K562 (cell line): Measurements from ENCODE around the gene METTL3. TPM values are rescaled to one million over a fixed set of nuclear protein-coding genes. Genes with fewer than 3 reads are reported as not detected.

ENCODE experiments used
- CHCHD3 ChIP-seq: fragments of 250-450 bp; sonication (Bioruptor Pico); IDR thresholded peaks from 2 replicates; pipeline ENCODE4 v2.1.2; 2022; ENCODE audit warnings: mild to moderate bottlenecking
- CREB3L1 ChIP-seq: fragments of 450-650 bp; IDR thresholded peaks from 2 replicates; pipeline ENCODE4 v1.6.1; 2014; ENCODE audit warnings: low read depth, mild to moderate bottlenecking, moderate library complexity, borderline replicate concordance
- FOXA3 ChIP-seq, 2 experiments: fragments of 450-650 bp in 1 of 2; sonication (generic) in 1 of 2; formaldehyde crosslinking; IDR thresholded peaks in 1 of 2; conservative IDR thresholded peaks in 1 of 2; 2 replicates each; pipeline versions ENCODE4 v1.4.0 to v1.8.0; 2020 to 2022; ENCODE audit warnings: mild to moderate bottlenecking in 2 of 2, missing genetic modification reagents in 1 of 2
- GTF2B ChIP-seq: IDR thresholded peaks from 2 replicates; pipeline ENCODE4 v1.6.1; 2011; ENCODE audit not compliant: insufficient read length; ENCODE audit errors: extremely low read depth
- HEY1 ChIP-seq: fragments of 250-450 bp; sonication (Bioruptor Pico); IDR thresholded peaks from 2 replicates; pipeline ENCODE4 v1.5.0; 2020; ENCODE audit warnings: mild to moderate bottlenecking, moderate library complexity, borderline replicate concordance
- L3MBTL2 ChIP-seq: fragments of 450-650 bp; IDR thresholded peaks from 2 replicates; pipeline ENCODE4 v1.6.1; 2016; ENCODE audit warnings: mild to moderate bottlenecking, moderate library complexity
- POLR2G ChIP-seq: fragments of 200-400 bp; formaldehyde crosslinking; IDR thresholded peaks from 2 replicates; pipeline ENCODE4 v1.6.1; 2017; ENCODE audit warnings: low read depth, mild to moderate bottlenecking, antibody characterized with exemption, low read length, moderate library complexity
- PYGO2 ChIP-seq: fragments of 450-650 bp; IDR thresholded peaks from 2 replicates; pipeline ENCODE4 v1.6.1; 2016; ENCODE audit warnings: mild to moderate bottlenecking, missing genetic modification characterization, moderate library complexity, missing compliant biosample characterization
- RBM34 ChIP-seq: fragments of 200-400 bp; formaldehyde crosslinking; IDR thresholded peaks from 2 replicates; pipeline ENCODE4 v1.6.1; 2018; ENCODE audit warnings: low read length, borderline replicate concordance; ENCODE audit not compliant: insufficient read depth
- UBTF ChIP-seq, 2 experiments: IDR thresholded peaks; 2 replicates each; pipeline ENCODE4 v1.6.1; 2012; ENCODE audit warnings: improper control_type of control experiment in 2 of 2, low read depth in 2 of 2, low read length in 2 of 2, borderline replicate concordance in 1 of 2
- YY1 ChIP-seq, 3 experiments: IDR thresholded peaks; 2 replicates each; pipeline ENCODE4 v1.6.1; 2011; ENCODE audit warnings: low read length in 2 of 3, mild to moderate bottlenecking in 2 of 3, moderate library complexity in 2 of 3, borderline replicate concordance in 1 of 3, control low read depth in 1 of 3, low read depth in 1 of 3; ENCODE audit not compliant: insufficient read depth in 3 of 3, insufficient replicate concordance in 2 of 3, control insufficient read depth in 1 of 3, insufficient read length in 1 of 3; ENCODE audit errors: extremely low read depth in 1 of 3
- ZBTB5 ChIP-seq: fragments of 450-650 bp; IDR thresholded peaks from 2 replicates; pipeline ENCODE4 v1.6.1; 2017; ENCODE audit warnings: antibody characterized with exemption
- ZNF24 ChIP-seq: fragments of 450-650 bp; IDR thresholded peaks from 2 replicates; pipeline ENCODE4 v1.6.1; 2016
- ZNF518B ChIP-seq: fragments of 250-450 bp; sonication (Bioruptor Pico); IDR thresholded peaks from 2 replicates; pipeline ENCODE4 v1.5.0; 2021; ENCODE audit warnings: mild to moderate bottlenecking, moderate library complexity
- ZNF77 ChIP-seq: fragments of 250-450 bp; sonication (Bioruptor Pico); IDR thresholded peaks from 2 replicates; pipeline ENCODE4 v1.5.0; 2020
- polyA plus RNA-seq, 8 experiments: library from polyadenylated mRNA; depleted of rRNA in 4 of 8; stranded (reverse) in 5 of 8; unstranded in 3 of 8; fragments of >200 nt; fragmentation: Nextera tagmentation in 2 of 8; fragmentation: Illumina TruSeq in 1 of 8; extraction: Ambion mirVana in 2 of 8; extraction: Trizol in 1 of 8; gene quantifications; 2 replicates each; pipeline versions ENCODE4 v1.2.1 to v1.2.3, GENCODE V29; 2011 to 2014; ENCODE audit warnings: inconsistent platforms in 1 of 8, missing spikeins in 1 of 8
- total RNA-seq, 7 experiments: library from RNA; depleted of rRNA in 6 of 7; stranded (reverse); fragments of >200 nt in 6 of 7; fragmentation: Illumina TruSeq in 2 of 7; extraction: Trizol in 2 of 7; gene quantifications; 2 replicates each; pipeline versions ENCODE4 v1.2.1 to v1.2.3, GENCODE V29; 2011 to 2021; ENCODE audit warnings: low replicate concordance in 1 of 7

The METTL3 gene
- total and polyA plus RNA-seq, 9 of the 15 experiments (the other 6 are each of a cell fraction or from before 2014, with no cell fraction given), result 42.1 to 151 (median 65.7) TPM

- TF ChIP-seq GTF2B, result peak; percentile 70
- no peak for TF ChIP-seq HEY1 (CRISPR knock-in tag)
- TF ChIP-seq PYGO2 (tag), result no peak
- no peak for TF ChIP-seq UBTF (IDR thresholded peaks at IDR 0.05; ENCODE audit: borderline replicate concordance in 1 of 2, low read depth in 2 of 2, low read length in 2 of 2)
- no peak for TF ChIP-seq ZNF518B (CRISPR knock-in tag)
- peak; percentile 38 to 93 (median 86) for TF ChIP-seq YY1 (IDR thresholded peaks at IDR 0.05; ENCODE audit: borderline replicate concordance in 1 of 3, control insufficient read depth in 1 of 3, extremely low read depth in 1 of 3, insufficient read depth in 3 of 3, insufficient read length in 1 of 3, insufficient replicate concordance in 2 of 3, low read depth in 1 of 3, low read length in 2 of 3)
- TF ChIP-seq ZNF24, result no peak
- TF ChIP-seq CREB3L1, result 0 out of 2 replicates have a peak, but pooled peaks have one; percentile 41
- TF ChIP-seq RBM34, result no peak
- TF ChIP-seq ZBTB5, result no peak
- no peak for TF ChIP-seq CHCHD3 (CRISPR knock-in tag)
- no peak for TF ChIP-seq FOXA3 (CRISPR knock-in tag; conservative IDR thresholded peaks at IDR 0.05 in 1 of 2, IDR thresholded peaks at IDR 0.05 in 1 of 2)
- no peak for TF ChIP-seq ZNF77
- peak; percentile 84 for TF ChIP-seq POLR2G
- TF ChIP-seq L3MBTL2, result no peak
Measured at GRCh38 chr14:21455912-21456667, 55.0 kb downstream of the METTL3 start, which contains the start of gene CHD8 (continued).
